Hematopoietic multipotent progenitor cell (in vitro differentiated cells): ENCODE results near the gene TUG1. TPM values are rescaled to one million over a fixed set of nuclear protein-coding genes. Genes with fewer than 3 reads are reported as not detected.

ENCODE experiments used
- DNase-seq, 3 donors: peaks; one replicate each; pipeline ENCODE4 v3.0.0-alpha.2; 2011 to 2015; ENCODE audit warnings: low read depth in 2 of 3, low spot score in 2 of 3
- total RNA-seq: library from RNA; depleted of rRNA; stranded (reverse); fragments of >200 nt; gene quantifications from one replicate; pipeline ENCODE4 v1.2.3, GENCODE V29; 2012

TUG1 gene
- total RNA-seq: 56.3 TPM

DNA sequence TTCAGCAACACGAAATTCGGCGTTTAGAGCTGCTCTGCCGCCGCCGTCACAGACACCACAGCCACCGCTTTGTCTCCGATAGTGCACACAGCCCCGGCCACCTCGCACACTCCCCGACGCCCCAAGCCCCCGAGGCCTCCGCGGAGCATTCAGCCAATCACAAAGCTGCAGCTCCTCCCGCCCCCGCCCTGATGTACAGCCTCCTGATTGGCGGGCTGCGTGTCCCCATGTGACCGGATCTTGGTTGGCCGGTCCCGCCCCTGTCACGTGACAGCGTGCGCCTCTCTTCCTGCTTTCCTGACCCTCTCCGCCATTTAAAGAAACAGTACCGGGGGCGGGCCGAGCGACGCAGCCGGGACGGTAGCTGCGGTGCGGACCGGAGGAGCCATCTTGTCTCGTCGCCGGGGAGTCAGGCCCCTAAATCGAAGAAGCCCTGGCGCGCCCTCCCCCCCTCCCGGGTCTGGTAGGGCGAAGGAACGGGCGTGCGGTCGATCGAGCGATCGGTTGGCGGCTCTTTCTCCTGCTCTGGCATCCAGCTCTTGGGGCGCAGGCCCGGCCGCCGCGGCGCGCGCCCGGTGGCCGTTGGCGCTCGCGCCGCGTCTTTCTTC, at the start of gene TUG1:
Gene TUG1 (plus strand): TSS at position 342 of the 608 bp plus-strand sequence.
- peak; percentile 89 to 99 (median 99) for DNase-seq

DNA sequence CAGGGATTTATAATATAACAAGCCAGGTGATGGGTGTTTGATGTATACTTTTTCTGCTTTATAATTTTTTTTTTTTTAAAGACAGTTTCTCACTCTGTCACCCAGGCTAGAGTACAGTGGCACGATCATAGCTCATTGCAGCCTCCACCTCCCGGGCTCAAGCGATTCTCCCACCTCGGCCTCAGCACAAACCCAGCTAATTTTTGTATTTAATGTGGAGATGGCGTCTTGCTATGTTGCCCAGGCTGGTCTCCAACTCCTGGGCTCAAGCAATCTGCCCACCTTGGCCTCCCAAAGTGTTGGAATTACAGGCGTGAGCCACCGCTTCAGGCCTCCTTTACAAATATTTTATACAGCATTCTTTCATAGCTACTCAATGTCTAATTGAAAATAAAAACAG, 49.1 kb upstream of the TUG1 start:
- DNase-seq: no peak

DNA sequence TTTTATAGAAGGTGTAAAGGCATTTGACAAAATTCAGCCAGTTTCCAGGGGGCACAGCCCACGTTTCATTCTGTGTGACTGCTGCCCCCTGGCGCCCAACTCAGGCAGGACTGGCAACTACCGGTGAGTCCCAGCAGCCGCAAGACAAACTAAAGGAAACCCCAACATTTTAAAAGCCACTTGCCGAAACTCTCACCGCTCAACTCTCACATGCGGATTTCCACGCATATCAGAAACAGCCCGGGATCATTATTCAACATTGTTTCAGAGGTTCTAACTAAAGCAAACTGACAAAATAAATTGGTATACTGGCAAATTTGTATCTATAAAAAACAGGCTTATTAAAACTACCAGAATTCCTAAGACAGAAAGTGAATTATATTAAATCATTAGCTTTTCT, 48.7 kb upstream of the TUG1 start:
- DNase-seq: peak; percentile 57 to 91 (median 75)

DNA sequence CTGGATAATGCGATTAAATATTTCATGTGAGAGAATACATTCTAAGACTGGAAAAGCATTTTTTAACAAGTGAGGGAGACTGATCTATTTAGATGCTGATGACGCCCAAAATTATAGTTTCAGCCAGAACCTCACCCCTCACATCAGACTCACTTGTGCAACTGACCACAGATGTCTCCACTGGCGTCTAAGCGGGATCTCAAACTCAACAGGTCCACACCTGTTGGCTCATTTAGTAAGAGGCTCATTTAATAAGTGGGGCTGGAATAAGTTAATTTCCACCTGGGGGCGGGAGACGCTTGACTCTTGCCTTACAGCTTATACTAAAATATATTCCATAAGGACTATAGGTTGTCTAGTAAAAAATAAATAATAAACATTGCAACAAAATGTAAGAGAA, 48.0 kb upstream of the TUG1 start:
- DNase-seq: no peak

DNA sequence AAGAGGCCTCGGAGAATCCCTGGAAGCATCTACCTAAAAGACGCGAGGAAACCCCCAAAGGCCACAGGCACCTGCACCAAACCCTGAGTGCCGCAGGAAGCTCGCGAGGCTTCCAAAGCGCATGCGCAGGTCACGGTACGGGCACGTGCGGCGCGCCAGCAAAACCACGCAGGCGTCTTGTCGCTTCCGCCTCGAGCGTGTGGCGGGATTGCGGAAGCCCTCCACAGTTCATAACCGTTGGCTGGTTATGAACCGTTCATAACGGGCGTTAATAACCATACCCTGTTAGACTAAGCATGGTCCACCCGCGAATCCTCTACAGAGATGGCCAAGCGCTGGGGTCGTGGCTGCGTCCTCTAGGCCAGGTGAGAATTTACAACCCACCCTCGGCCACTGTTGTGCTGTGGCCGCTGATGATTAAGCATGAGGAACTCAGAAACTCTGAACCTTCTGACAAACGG, 46.9 kb upstream of the TUG1 start:
- DNase-seq: peak; percentile 49 to 87 (median 75)

DNA sequence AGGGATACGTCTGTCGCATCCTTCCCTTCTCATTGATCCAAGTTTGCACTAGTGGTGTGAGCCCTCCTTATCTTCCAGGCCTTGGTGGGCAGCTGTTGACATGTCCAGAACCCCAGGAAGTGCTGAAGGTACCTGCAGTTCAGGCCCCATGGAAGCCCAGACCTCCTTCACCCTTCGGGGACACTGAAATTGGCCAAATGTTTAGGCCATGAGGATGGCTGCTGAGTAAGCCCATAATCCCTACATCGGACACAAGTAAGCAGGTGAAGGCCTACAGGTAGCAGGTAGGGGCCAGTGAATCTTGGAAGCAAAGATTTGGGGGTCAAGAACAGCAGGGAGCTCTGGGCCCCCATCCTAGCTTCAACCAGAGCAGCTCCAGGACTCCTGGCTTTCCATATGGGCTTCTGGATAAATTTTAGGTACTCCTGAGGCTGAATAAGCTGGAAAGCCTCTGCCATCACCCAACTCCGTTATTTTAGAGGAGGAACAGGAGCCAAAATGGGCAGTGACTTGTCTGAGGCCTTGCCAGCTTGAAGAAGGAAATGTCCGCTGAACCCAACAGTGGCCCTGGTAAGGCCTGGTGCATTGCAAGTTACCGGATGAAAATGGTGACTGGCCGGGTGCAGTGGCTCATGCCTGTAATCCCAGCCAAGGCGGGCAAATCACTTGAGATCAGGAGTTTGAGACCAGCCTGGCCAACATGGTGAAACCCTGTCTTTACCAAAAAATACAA, 45.7 kb upstream of the TUG1 start:
- no peak for DNase-seq

DNA sequence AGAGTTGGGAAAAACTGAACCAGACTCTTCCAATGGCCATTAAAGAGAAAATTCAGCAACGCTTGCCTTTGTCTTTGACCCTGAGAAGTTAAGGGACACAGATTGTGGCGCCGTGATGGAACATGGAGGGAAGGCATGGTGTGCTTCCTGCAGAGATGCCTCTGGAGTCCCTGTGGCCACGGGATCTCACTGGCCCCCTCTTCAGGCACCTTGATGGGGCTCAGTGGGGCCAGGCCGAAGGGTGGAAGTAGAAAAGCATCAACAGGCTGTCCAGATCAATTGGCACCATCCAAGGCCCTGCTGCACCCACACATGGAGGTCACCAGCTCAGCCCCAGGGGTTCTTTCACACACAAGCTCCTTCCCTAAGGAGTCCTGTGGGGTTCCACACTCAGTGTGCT, 43.4 kb upstream of the TUG1 start:
- DNase-seq: no peak

DNA sequence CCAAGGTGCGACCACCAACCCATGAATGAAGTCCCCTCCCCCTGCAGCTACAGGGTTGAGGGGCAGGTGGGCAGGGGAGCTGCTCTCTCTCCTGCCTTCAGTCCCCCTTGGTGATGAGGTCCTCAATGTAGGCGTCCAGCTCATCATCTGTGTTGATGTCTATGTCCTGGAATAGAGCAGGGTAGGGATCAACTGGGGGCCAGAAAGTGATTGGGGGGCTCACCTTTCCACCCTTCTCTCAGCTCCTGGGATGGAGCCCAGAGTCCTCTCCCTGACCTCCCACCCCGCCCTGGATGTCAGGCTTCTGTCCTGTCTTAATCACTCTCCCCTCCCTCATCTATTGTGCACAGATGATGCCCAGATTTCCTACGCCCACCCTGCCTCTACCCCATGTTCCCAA, 42.4 kb upstream of the TUG1 start:
- DNase-seq: no peak

DNA sequence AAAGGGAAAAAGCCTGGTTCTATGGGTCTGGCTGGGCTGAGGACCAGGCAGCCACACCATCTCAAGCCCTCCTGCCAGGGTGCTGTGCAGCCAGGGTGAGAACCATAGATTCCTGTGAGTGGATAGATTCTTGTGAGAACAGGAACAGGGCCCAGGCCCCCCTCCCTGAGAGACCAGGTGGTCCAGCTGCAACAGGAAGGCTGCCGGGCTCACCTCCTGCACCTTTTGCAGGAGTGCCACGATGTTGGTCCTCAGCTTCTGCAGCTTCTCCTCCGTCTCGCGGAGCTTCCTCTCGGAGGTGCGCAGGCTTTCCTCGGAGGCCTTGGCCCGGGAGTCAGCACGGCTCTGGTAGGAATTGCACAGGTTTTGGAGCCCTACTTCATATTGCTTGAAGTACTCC, 41.3 kb upstream of the TUG1 start:
- DNase-seq: no peak

DNA sequence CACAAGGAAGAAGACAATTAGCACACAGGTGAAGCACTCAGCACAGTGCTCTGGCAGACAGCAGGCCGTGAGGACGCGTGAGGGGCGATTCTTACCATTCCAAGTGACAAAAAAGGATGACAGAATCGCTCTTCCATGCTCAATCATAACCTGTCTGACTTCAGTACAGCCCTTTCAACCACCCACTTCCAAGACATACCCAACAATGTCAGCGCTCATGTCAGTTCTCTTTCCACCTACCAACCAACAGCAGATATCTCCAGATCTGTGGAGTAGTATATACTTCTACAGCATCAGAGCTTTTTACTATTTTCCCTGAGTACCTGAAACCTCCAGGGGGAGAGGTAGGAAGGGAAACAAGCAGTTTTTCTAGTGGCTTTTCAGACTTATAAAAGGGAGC, 40.7 kb upstream of the TUG1 start:
- DNase-seq: no peak

DNA sequence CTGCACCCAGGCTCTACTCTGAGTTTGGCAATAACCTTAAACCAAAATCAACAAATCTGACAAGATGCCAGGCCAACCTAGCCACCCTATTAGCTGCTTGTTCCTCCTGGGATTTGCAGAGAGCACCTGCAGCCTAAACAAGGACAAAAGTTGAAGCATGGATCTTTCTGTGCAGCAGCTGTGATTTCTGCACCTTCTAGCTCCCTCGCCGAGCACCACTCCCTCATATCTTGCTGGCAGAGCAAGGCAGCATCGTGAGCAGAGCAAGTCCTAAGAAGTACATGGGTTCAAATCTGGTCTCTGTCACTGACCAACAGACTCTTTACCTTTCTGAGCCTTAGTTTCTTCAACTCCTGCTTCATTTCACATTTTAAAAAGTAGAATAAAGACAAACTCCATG, 38.8 kb upstream of the TUG1 start:
- DNase-seq: no peak

DNA sequence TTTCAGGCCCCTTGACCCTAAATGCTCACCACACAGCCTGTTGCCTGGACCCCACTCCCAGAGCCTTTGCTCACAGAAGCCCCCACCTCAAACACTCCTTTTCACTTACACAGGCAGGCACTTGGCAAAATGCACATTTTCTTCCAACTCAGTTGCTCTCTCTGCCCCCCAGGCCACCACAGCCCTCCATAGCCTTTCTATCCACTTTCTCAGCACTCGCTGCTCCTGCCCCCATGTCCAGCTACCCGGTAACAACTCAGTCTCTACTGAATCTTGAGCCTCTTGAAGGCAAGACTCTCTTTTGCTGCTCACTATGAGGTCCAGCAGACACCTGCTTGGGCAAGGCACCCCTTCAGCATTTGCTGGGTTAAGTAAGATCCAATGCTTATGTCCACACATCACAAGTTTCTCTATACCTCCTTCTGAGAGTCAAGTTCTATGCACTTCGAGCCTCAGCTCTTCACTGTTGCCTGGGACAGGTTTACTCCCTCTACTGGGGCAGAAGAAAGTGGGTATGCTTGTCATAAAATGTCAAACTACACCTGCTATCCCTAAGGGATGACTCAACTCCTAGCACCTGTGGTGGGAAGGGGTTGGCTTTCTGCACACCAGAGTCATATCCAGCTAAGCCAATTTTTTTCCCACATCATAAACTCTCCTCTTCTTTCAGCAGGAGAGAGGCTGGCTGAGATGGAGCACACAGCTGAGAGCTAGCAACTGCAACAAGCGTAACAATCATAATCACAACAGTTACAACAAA, 37.3 kb upstream of the TUG1 start:
- DNase-seq: no peak

DNA sequence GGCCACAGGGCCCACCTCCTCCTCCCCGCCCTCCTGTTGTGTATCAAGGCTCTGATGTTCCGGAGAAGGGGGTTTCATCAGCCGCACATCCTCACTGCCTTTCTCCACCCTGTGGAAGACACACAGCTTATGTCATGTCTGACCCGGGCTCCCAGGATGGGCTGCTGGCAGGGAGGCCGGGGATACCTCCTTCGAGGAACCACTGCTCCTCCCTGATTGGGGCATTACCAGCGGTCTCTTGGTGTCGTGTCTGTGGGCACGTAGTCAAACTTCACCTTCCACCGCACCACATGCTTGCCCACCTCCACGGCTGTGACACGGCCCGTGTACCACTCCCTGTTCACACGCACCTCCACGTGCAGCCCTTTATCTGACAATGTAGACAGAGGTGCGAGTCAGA, 36.4 kb upstream of the TUG1 start:
- no peak for DNase-seq

DNA sequence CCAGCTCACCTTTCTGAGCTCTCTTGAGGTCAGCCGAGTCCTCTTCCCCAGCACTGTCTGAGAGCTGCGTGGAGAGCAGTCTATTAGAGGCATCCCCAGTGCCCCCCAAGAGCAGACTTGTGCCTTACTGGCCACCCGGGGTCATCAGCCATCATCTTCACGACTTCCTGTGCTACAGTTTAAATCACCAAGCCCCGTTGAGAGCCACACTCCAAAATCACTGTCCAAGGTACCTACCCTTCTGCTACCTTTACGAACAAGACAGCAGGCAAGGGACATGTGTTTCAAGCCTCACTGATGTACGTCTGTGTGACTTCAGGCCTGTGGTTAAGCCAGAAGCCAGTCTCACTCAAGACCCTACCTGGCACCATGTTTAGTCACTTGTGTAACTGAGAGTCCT, 35.6 kb upstream of the TUG1 start:
- DNase-seq: no peak

DNA sequence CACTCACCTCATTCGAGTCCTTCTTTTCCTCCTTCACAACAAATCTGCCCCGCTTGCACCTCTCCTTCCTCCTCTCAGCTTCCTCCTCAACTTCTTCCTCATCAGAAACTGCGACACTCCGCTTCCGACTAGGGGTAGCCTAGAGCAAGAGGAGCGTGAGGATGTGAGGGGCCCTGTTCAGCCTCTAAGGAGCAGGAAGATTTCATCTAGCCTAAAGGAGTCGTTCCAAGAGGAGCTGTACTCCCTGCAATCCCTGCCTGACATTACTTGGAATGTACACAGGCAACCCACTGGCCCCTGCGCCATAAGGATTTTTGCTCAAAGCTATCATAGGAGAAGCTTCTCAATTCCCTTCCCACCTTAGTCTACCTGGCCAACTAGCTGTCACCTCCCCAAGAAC, 35.0 kb upstream of the TUG1 start:
- DNase-seq: no peak

DNA sequence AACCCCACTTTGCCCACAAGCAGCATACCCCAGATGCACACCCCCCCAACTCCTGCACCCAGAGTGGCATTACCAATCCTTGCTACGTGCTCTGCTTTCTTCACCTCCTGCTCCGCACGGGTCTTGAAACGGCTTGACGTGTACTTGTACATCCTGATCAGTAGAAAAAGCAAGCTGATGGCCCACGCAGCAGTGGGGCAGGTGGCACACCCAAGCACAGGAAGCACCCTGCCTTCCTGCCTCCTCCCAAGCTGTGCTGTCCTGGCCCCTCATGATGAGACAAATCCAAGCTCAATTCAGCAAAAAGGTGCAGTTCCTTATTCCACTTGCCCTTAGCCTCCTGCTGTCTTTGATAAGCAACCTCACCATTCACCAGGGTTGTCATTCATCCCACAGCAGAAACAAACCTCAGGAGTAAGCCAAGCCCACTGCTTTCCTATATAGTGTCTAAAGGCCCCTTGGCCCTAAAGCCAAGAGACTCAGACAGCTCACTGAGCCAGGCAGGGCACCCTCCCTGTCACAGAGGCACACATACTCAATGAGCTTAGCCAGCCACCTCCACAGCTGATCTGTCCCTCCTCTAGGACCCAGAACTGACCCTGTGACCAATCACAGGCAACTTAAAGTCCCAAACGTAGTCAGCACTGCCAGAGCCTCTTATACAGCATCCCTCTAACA, 28.2 kb upstream of the TUG1 start:
- peak in 1 of 3 donors; percentile 67 for DNase-seq

DNA sequence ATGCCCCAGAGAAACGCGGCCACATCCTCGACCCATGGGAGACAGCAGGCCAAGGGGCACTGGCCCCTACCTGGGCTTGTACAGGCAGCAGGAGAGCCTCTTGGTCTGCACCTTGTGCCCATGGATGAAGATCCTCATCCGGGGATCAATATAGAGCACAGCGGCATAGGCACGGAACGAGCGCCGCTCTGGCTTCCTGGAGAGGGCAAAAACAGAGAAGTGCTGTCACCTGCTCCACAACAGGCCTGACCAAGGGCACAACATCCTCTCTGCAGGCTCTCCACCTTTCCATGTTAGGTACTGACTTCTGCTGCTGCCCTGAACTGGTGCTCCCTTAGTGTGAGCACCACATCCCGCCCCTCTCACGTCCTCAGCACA, 27.7 kb upstream of the TUG1 start:
- no peak for DNase-seq

DNA sequence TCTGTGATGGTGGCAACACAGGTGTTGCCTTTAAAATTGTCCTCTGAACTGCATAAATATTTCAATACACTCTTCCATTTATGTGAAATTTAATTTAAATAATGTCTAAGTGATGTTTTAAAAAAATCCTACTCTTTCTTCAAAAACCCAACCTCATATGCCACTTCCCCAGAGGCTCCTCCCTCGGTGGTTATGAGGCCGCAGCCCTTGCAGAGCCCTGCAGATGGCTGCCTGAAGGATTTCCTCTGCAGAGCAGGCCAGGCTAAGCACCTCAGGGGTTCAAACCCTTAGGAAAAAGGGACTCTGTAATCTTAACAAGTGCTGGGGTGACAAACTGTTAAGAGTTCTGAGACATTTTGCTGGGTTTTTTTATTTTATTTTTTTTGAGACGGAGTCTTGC, 25.7 kb upstream of the TUG1 start:
- DNase-seq: peak in 1 of 3 donors; percentile 66

DNA sequence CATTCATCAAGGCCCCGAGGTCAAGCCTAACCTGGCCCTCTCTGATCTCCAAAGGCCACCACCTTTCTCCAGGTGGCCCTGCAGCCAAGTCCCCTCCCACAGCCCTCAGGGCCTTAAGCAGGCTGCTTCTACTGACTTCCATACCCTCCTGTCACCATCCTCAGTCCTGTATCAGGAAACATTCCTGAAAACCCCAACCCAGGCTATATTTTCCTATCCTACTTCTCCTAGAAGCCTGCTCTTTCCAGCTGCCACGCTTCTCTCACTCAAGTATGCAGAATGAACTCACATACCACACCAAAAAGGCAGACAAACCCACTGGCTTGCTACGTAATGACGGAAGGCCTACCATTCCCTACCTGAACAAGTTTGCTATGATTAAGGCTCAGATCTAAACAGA, 24.1 kb upstream of the TUG1 start:
- DNase-seq: no peak

DNA sequence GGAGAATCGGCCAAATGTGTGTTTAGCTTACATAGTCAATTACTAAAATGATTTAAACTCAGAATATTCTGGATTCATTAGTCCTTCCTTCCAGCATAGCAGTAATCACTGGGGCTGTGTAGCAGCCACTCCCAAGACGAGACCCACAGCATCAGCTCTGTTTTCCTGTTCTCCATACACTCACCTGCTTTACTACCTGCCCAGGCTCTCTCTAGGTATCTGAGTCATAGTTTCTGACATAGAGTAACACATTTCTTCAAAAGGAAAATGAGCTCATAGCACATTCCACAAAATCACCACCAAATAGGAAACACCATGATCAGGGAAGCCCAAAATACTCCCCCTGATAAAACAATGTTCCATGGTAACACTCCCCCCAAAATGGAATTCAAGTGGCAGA, 23.4 kb upstream of the TUG1 start:
- no peak for DNase-seq

DNA sequence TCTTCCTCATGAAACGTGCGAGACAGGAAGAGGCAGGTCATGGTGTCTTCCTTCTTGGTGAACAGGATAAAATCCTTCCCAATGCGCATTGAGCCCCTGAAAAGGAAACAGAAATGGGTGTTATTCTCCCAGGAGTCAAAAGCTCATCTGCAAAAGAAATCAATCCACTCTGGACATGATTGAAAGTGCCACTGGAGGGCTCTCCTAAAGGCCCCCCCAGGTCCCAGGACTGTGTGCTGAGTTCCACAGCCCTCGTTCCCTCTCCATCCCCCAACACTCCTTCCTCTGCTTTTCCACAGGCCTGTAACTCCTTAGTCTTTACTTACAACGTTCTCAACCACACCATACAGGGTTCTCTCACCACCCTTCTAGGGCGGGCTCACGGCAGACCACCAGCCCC, 22.7 kb upstream of the TUG1 start:
- no peak for DNase-seq
